Measurements from ENCODE around the gene PTH.

PTH gene

GRCh38 chr11:13462311-13462900, 33.4 kb downstream of the PTH start:
- Histone ChIP-seq H3K9me3 (ENCODE audit: control insufficient read depth, insufficient read depth, low read depth, low read length) (no peaks in the 10 kb centered on the region), H3K27ac (ENCODE audit: extremely low read depth, low read depth, low read length) (no peak overlapping the region; the same call in 1 of the 2 replicates), H3K4me1 (ENCODE audit: control insufficient read depth, insufficient read depth, low read length) (no peaks in the 10 kb centered on the region), H3K36me3 (ENCODE audit: control insufficient read depth in 2 of 2, insufficient read depth in 1 of 2, low read length in 2 of 2) (peaks cover 0 to 5% of the 10 kb centered on the region in 2 experiments; a peak in 1 of 3 replicates), H3K4me3 (ENCODE audit: low read depth, low read length) (peak overlapping the region; percentile 99)
- POLR2A ChIA-PET = interaction anchor here (0.6 to 1.4 kb wide), 21 partner anchors 7 to 960 kb away, joined by 3 to 10 read pairs (median 4); partner anchors contain the start of gene FAR1
- CTCF ChIA-PET = interaction anchor here (0.7 to 2.0 kb wide), 3 partner anchors 15 to 152 kb away, joined by 3 to 6 read pairs (median 3); no protein-coding TSS in a partner anchor
- TF ChIP-seq ZNF449 (tag by site-specific recombination; IDR thresholded peaks at IDR 0.05) = no peak
- TF ChIP-seq RBAK (tag by site-specific recombination; IDR thresholded peaks at IDR 0.05) = no peak
- TF ChIP-seq OSR2 (tag by site-specific recombination; IDR thresholded peaks at IDR 0.05) = no peak
- TF ChIP-seq ZNF174 (tag by site-specific recombination; IDR thresholded peaks at IDR 0.05) = no peak
- no peak for TF ChIP-seq ZNF311 (tag by site-specific recombination; IDR thresholded peaks at IDR 0.05; ENCODE audit: borderline replicate concordance)
- TF ChIP-seq ZEB2 (tag by site-specific recombination; IDR thresholded peaks at IDR 0.05) = no peak
- TF ChIP-seq ZNF791 (tag by site-specific recombination; IDR thresholded peaks at IDR 0.05) = no peak
- TF ChIP-seq KLF9 (tag by site-specific recombination; IDR thresholded peaks at IDR 0.05; ENCODE audit: low read depth) = peak; percentile 40
- TF ChIP-seq ZNF24 (tag by site-specific recombination; IDR thresholded peaks at IDR 0.05) = no peak
- no peak for TF ChIP-seq ELK4 (IDR thresholded peaks at IDR 0.05; ENCODE audit: borderline replicate concordance, low read depth, low read length)
- TF ChIP-seq ZBTB20 (tag by site-specific recombination; IDR thresholded peaks at IDR 0.05) = peak; percentile 54; the same call in 1 of the 2 replicates
- TF ChIP-seq, protein P1, sequence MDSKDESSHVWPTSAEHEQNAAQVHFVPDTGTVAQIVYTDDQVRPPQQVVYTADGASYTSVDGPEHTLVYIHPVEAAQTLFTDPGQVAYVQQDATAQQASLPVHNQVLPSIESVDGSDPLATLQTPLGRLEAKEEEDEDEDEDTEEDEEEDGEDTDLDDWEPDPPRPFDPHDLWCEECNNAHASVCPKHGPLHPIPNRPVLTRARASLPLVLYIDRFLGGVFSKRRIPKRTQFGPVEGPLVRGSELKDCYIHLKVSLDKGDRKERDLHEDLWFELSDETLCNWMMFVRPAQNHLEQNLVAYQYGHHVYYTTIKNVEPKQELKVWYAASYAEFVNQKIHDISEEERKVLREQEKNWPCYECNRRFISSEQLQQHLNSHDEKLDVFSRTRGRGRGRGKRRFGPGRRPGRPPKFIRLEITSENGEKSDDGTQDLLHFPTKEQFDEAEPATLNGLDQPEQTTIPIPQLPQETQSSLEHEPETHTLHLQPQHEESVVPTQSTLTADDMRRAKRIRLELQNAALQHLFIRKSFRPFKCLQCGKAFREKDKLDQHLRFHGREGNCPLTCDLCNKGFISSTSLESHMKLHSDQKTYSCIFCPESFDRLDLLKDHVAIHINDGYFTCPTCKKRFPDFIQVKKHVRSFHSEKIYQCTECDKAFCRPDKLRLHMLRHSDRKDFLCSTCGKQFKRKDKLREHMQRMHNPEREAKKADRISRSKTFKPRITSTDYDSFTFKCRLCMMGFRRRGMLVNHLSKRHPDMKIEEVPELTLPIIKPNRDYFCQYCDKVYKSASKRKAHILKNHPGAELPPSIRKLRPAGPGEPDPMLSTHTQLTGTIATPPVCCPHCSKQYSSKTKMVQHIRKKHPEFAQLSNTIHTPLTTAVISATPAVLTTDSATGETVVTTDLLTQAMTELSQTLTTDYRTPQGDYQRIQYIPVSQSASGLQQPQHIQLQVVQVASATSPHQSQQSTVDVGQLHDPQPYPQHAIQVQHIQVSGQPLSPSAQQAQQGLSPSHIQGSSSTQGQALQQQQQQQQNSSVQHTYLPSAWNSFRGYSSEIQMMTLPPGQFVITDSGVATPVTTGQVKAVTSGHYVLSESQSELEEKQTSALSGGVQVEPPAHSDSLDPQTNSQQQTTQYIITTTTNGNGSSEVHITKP (tag by site-specific recombination; IDR thresholded peaks at IDR 0.05) = peak; percentile 35; the same call in 1 of the 2 replicates
- no peak for TF ChIP-seq TSHZ1 (tag by site-specific recombination; IDR thresholded peaks at IDR 0.05; ENCODE audit: borderline replicate concordance)
- TF ChIP-seq, protein P2, sequence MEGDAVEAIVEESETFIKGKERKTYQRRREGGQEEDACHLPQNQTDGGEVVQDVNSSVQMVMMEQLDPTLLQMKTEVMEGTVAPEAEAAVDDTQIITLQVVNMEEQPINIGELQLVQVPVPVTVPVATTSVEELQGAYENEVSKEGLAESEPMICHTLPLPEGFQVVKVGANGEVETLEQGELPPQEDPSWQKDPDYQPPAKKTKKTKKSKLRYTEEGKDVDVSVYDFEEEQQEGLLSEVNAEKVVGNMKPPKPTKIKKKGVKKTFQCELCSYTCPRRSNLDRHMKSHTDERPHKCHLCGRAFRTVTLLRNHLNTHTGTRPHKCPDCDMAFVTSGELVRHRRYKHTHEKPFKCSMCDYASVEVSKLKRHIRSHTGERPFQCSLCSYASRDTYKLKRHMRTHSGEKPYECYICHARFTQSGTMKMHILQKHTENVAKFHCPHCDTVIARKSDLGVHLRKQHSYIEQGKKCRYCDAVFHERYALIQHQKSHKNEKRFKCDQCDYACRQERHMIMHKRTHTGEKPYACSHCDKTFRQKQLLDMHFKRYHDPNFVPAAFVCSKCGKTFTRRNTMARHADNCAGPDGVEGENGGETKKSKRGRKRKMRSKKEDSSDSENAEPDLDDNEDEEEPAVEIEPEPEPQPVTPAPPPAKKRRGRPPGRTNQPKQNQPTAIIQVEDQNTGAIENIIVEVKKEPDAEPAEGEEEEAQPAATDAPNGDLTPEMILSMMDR (tag by site-specific recombination; IDR thresholded peaks at IDR 0.05) = 0 out of 2 replicates have a peak, but pooled peaks have one; percentile 8
- TF ChIP-seq, protein P3, sequence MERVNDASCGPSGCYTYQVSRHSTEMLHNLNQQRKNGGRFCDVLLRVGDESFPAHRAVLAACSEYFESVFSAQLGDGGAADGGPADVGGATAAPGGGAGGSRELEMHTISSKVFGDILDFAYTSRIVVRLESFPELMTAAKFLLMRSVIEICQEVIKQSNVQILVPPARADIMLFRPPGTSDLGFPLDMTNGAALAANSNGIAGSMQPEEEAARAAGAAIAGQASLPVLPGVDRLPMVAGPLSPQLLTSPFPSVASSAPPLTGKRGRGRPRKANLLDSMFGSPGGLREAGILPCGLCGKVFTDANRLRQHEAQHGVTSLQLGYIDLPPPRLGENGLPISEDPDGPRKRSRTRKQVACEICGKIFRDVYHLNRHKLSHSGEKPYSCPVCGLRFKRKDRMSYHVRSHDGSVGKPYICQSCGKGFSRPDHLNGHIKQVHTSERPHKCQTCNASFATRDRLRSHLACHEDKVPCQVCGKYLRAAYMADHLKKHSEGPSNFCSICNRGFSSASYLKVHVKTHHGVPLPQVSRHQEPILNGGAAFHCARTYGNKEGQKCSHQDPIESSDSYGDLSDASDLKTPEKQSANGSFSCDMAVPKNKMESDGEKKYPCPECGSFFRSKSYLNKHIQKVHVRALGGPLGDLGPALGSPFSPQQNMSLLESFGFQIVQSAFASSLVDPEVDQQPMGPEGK (tag by site-specific recombination; IDR thresholded peaks at IDR 0.05) = 0 out of 2 replicates have a peak, but pooled peaks have one; percentile 8
- TF ChIP-seq ZNF366 (tag by site-specific recombination; conservative IDR thresholded peaks at IDR 0.05) = peak; percentile 46
- TF ChIP-seq ZNF692 (tag by site-specific recombination; IDR thresholded peaks at IDR 0.05) = no peak
- peak; percentile 24; the same call in 1 of the 2 replicates for TF ChIP-seq ZBTB48 (tag by site-specific recombination; IDR thresholded peaks at IDR 0.05)
- no peak for TF ChIP-seq ZNF394 (tag by site-specific recombination; IDR thresholded peaks at IDR 0.05; ENCODE audit: borderline replicate concordance)
- no peak for TF ChIP-seq ZNF423 (tag by site-specific recombination; IDR thresholded peaks at IDR 0.05)

All from HEK293 (cell line).